HEK293 (cell line): ENCODE results near the gene CADM1.

Experiments used
- ZNF16 ChIP-seq: fragments of 450-650 bp; formaldehyde crosslinking; IDR thresholded peaks from 2 replicates; pipeline ENCODE4 v1.5.1; 2016; ENCODE audit warnings: low read depth, missing biosample characterization, missing genetic modification characterization
- ZNF449 ChIP-seq: fragments of 450-650 bp; formaldehyde crosslinking; IDR thresholded peaks from 2 replicates; pipeline ENCODE4 v1.5.1; 2017; ENCODE audit warnings: missing biosample characterization, mild to moderate bottlenecking, missing genetic modification characterization, moderate library complexity
- ZNF660 ChIP-seq: fragments of 450-650 bp; IDR thresholded peaks from 2 replicates; pipeline ENCODE4 v1.5.1; 2018; ENCODE audit warnings: missing biosample characterization, mild to moderate bottlenecking, missing genetic modification characterization
- TF ChIP-seq, protein P1 (sequence below): fragments of 450-650 bp; formaldehyde crosslinking; IDR thresholded peaks from 2 replicates; pipeline ENCODE4 v1.5.1; 2016; ENCODE audit warnings: missing biosample characterization, missing genetic modification characterization

DNA sequence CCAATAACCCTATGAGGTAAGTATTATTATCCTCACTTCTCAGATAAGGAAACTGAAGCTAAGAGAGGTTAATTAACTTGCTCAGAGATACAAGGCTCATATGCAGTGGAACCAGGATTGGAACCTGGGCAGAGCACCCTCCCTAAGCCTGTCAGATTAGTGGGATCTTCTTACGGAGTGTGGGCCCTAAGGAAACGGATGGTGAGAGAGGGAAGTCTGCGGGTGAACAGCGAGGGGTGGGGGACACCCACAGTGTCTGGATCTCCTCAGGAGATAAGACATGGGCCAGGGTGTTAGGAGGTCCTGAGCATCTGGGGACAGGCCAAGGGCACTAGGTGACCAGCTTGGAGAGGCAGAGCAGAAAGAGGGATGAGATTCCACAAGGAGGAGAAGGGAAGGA is 376.0 kb downstream of the CADM1 start:
- no peak for TF ChIP-seq ZNF449 (tag by site-specific recombination)
- TF ChIP-seq, protein P1, sequence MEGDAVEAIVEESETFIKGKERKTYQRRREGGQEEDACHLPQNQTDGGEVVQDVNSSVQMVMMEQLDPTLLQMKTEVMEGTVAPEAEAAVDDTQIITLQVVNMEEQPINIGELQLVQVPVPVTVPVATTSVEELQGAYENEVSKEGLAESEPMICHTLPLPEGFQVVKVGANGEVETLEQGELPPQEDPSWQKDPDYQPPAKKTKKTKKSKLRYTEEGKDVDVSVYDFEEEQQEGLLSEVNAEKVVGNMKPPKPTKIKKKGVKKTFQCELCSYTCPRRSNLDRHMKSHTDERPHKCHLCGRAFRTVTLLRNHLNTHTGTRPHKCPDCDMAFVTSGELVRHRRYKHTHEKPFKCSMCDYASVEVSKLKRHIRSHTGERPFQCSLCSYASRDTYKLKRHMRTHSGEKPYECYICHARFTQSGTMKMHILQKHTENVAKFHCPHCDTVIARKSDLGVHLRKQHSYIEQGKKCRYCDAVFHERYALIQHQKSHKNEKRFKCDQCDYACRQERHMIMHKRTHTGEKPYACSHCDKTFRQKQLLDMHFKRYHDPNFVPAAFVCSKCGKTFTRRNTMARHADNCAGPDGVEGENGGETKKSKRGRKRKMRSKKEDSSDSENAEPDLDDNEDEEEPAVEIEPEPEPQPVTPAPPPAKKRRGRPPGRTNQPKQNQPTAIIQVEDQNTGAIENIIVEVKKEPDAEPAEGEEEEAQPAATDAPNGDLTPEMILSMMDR, result no peak
- TF ChIP-seq ZNF16 (tag by site-specific recombination), result no peak
- TF ChIP-seq ZNF660, result no peak
